PC-3 (cell line): ENCODE results near the gene APCDD1. TPM values are rescaled to one million over a fixed set of nuclear protein-coding genes. Genes with fewer than 3 reads are reported as not detected.

Experiments
- ATAC-seq: fragments of 200-7000 bp; cut with Tn5 transposase; 2 replicates; pipeline ENCODE4 v1.9.1; 2020; ENCODE audit warnings: mild to moderate bottlenecking, moderate library complexity
- BruUV-seq: library from RNA; stranded (reverse); fragments of 400-500 nt; replicated peaks from 2 replicates; lab custom pipeline; 2021; lab: Mats Ljungman, UMichigan
- CTCF ChIA-PET: fragments of 300-600 bp; sonication (Branson Sonifier 250); formaldehyde crosslinking; loops from one replicate; lab custom pipeline; 2022; ENCODE audit warnings: antibody characterized with exemption; lab: Charles Lee
- POLR2A ChIA-PET: fragments of 300-600 bp; sonication (Branson Sonifier 250); formaldehyde crosslinking; loops from one replicate; lab custom pipeline; 2022; ENCODE audit warnings: antibody characterized with exemption; ENCODE audit not compliant: unreplicated experiment; lab: Charles Lee
- DNase-seq: peaks from one replicate; pipeline ENCODE4 v3.0.0-alpha.2; 2015
- H2AFZ ChIP-seq: fragments of 300-600 bp; sonication (generic); 2 replicates; pipeline ENCODE4 v1.6.0; 2016; ENCODE audit warnings: antibody characterized with exemption, low read length
- H3F3A ChIP-seq: fragments of 300-600 bp; sonication (generic); one replicate; pipeline ENCODE4 v1.6.0; 2017; ENCODE audit warnings: antibody characterized with exemption, low read length, control low read depth, mild to moderate bottlenecking; ENCODE audit not compliant: unreplicated experiment
- H3K27ac ChIP-seq: fragments of 300-600 bp; sonication (generic); 2 replicates; pipeline ENCODE4 v1.5.1; 2016; ENCODE audit warnings: mild to moderate bottlenecking, low read length
- H3K27me3 ChIP-seq: fragments of 300-600 bp; sonication (generic); 2 replicates; pipeline ENCODE4 v1.6.1; 2016; ENCODE audit warnings: low read length, mixed read lengths
- H3K36me3 ChIP-seq: fragments of 300-600 bp; sonication (generic); 2 replicates; pipeline ENCODE4 v1.6.1; 2016; ENCODE audit warnings: low read depth, mixed run types, low read length, mixed read lengths
- H3K4me1 ChIP-seq: fragments of 300-600 bp; sonication (generic); 2 replicates; pipeline ENCODE4 v1.5.1; 2016; ENCODE audit warnings: low read length; ENCODE audit not compliant: insufficient read depth
- H3K4me2 ChIP-seq: fragments of 300-600 bp; sonication (generic); 2 replicates; pipeline ENCODE4 v1.6.0; 2016; ENCODE audit warnings: low read length
- H3K4me3 ChIP-seq: fragments of 300-600 bp; sonication (generic); 2 replicates; pipeline ENCODE4 v1.5.1; 2016; ENCODE audit warnings: mild to moderate bottlenecking, low read length, mixed read lengths
- H3K79me2 ChIP-seq: fragments of 300-600 bp; sonication (generic); 2 replicates; pipeline ENCODE4 v1.6.1; 2017; ENCODE audit warnings: low read length, mixed read lengths
- H3K9ac ChIP-seq: fragments of 300-600 bp; sonication (generic); 2 replicates; pipeline ENCODE4 v1.6.0; 2016; ENCODE audit warnings: mild to moderate bottlenecking, low read length
- H3K9me2 ChIP-seq: fragments of 300-600 bp; sonication (generic); replicated peaks from 2 replicates; pipeline ENCODE4 v1.6.1; 2016; ENCODE audit warnings: mixed run types, low read length, mixed read lengths
- H3K9me3 ChIP-seq: fragments of 300-600 bp; sonication (generic); 2 replicates; pipeline ENCODE4 v1.6.1; 2016; ENCODE audit warnings: low read length, mixed read lengths
- H4K20me1 ChIP-seq: fragments of 300-600 bp; sonication (generic); 2 replicates; pipeline ENCODE4 v1.6.1; 2016; ENCODE audit warnings: low read length, mixed read lengths
- EZH2 ChIP-seq: fragments of 300-600 bp; sonication (generic); IDR thresholded peaks from one replicate; pipeline ENCODE4 v1.6.1; 2017; ENCODE audit warnings: antibody characterized with exemption, mild to moderate bottlenecking, low read length; ENCODE audit not compliant: unreplicated experiment
- EZH2phosphoT487 ChIP-seq: fragments of 300-600 bp; sonication (generic); IDR thresholded peaks from 2 replicates; pipeline ENCODE4 v1.6.1; 2018; ENCODE audit warnings: mild to moderate bottlenecking, antibody characterized with exemption, low read length, borderline replicate concordance
- intact Hi-C: fragments of 100-400 bp; cut with micrococcal nuclease; formaldehyde crosslinking; loops from 2 replicates; pipeline ENCODE4 v1.9.0; 2023
- total RNA-seq: library from RNA; depleted of rRNA; stranded (reverse); fragments of >200 nt; gene quantifications from 2 replicates; pipeline ENCODE4 v1.2.3, GENCODE V29; 2014
- TF ChIP-seq, protein P1 (sequence below): fragments of 300-600 bp; sonication (generic); conservative IDR thresholded peaks from 2 replicates; pipeline ENCODE4 v1.5.1; 2017; ENCODE audit warnings: antibody characterized with exemption, low read depth, mild to moderate bottlenecking, low read length

APCDD1 gene
- total RNA-seq, 1 experiment from 2014 or later = not detected

DNA sequence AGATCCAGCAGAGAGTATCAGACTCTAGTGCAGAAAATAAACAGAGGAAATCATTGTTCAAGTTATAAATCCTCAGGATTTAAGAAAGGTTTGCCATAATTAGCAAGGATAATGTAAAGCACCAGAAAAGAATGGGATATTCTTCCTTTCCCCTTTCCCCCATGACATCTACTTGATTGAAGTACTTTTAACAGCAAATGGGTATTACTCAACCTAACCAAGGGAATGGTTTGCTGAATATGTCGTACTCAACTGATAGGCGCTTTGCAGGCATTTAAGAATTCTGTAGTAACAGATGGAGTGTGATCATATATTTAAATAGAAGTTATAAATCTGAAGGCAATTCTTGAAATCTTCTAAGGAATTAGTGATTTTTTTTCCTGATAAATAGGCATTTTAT lies 2.7 kb downstream of the APCDD1 start:
- Histone ChIP-seq H3K4me3 (no peak overlapping the region), H4K20me1 (no peaks in the 10 kb centered on the region), H3K9ac (no peak overlapping the region), H3F3A (no peaks in the 10 kb centered on the region), H3K9me2 (no peaks in the 10 kb centered on the region), H3K79me2 (no peaks in the 10 kb centered on the region), H3K4me2 (no peak overlapping the region), H3K27me3 (peaks cover 83% of the 10 kb centered on the region), H3K4me1 (no peaks in the 10 kb centered on the region), H3K27ac (no peak overlapping the region), H2AFZ (no peak overlapping the region), H3K36me3 (no peaks in the 10 kb centered on the region), H3K9me3 (no peaks in the 10 kb centered on the region)
- BruUV-seq = no TSS peak
- intact Hi-C loops = loop anchor here (10.0 kb wide), 1 partner anchor 58 kb away; no protein-coding TSS in a partner anchor
- TF ChIP-seq EZH2phosphoT487 (no peak), EZH2 (no peak)
- TF ChIP-seq, protein P1, sequence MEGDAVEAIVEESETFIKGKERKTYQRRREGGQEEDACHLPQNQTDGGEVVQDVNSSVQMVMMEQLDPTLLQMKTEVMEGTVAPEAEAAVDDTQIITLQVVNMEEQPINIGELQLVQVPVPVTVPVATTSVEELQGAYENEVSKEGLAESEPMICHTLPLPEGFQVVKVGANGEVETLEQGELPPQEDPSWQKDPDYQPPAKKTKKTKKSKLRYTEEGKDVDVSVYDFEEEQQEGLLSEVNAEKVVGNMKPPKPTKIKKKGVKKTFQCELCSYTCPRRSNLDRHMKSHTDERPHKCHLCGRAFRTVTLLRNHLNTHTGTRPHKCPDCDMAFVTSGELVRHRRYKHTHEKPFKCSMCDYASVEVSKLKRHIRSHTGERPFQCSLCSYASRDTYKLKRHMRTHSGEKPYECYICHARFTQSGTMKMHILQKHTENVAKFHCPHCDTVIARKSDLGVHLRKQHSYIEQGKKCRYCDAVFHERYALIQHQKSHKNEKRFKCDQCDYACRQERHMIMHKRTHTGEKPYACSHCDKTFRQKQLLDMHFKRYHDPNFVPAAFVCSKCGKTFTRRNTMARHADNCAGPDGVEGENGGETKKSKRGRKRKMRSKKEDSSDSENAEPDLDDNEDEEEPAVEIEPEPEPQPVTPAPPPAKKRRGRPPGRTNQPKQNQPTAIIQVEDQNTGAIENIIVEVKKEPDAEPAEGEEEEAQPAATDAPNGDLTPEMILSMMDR = no peak
- no peak for ATAC-seq
- ChIA-PET CTCF (no interaction called here), POLR2A (no interaction called here)
- DNase-seq = no peak

DNA sequence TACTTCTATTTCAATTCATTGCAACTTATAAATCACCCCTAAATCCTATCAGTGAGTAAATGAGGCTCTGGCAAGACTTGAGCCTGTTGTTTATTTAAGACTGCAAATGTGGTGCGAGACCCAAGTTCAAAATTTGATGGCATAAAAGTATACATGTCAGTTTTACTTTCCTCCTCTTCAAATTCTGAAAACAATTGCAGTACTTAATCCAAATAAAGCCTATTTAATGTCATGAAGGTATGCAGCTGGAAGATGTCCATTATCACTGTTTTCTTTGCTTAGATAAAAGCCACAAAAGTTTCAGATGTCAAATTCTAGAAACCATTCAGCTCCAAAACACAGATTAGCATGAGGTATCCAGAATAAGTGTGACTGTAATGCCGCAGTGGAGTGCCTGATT lies 3.3 kb downstream of the APCDD1 start:
- POLR2A ChIA-PET = no interaction called here
- no peaks in the 10 kb centered on the region for H3K36me3 ChIP-seq

DNA sequence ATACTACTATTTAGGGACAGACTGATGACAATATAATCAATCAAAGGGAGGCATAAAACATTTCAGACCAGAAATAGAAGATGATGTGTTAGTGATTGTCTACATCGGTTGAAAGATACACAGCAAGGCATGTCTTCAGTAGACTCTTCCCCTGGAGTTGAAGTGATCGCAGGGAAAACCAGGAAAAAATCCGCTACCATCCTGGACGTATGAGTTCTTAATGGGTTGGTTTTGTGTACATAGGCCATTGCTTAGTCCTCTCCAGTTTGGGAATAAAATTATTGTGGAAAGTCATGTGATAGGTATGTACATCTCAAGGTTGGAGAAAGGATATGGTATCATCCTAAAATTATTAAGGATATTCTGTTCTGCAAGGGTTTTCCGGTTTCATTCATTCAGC lies 4.3 kb downstream of the APCDD1 start:
- POLR2A ChIA-PET = no interaction called here

More for the DNA sequence above, 3.3 kb downstream of the APCDD1 start:
- Histone ChIP-seq H3F3A (no peaks in the 10 kb centered on the region), H3K9ac (no peak overlapping the region), H2AFZ (no peak overlapping the region), H3K27me3 (peaks cover 79% of the 10 kb centered on the region), H3K4me2 (no peak overlapping the region), H4K20me1 (no peaks in the 10 kb centered on the region), H3K9me2 (no peaks in the 10 kb centered on the region), H3K79me2 (no peaks in the 10 kb centered on the region), H3K4me1 (no peaks in the 10 kb centered on the region), H3K4me3 (no peak overlapping the region), H3K9me3 (no peaks in the 10 kb centered on the region), H3K27ac (no peak overlapping the region)
- no TSS peak for BruUV-seq
- no peak for DNase-seq
- intact Hi-C loops = loop anchor here (10.0 kb wide), 1 partner anchor 57 kb away; no protein-coding TSS in a partner anchor
- no peak for ATAC-seq
- CTCF ChIA-PET = no interaction called here
- TF ChIP-seq EZH2phosphoT487 = no peak
- TF ChIP-seq, protein P1 = no peak
- no peak for TF ChIP-seq EZH2

More for the DNA sequence above, 4.3 kb downstream of the APCDD1 start:
- TF ChIP-seq, protein P1 = no peak
- DNase-seq = no peak
- Histone ChIP-seq H3K27ac (no peak overlapping the region), H3K9me2 (no peaks in the 10 kb centered on the region), H3K36me3 (no peaks in the 10 kb centered on the region), H4K20me1 (no peaks in the 10 kb centered on the region), H3K79me2 (no peaks in the 10 kb centered on the region), H3F3A (no peaks in the 10 kb centered on the region), H3K9me3 (no peaks in the 10 kb centered on the region), H3K4me2 (no peak overlapping the region), H3K4me1 (no peaks in the 10 kb centered on the region), H3K4me3 (no peak overlapping the region), H2AFZ (no peak overlapping the region), H3K27me3 (peaks cover 79% of the 10 kb centered on the region), H3K9ac (no peak overlapping the region)
- CTCF ChIA-PET = no interaction called here
- no TSS peak for BruUV-seq
- no peak for ATAC-seq
- intact Hi-C loops = loop anchor here (10.0 kb wide), 1 partner anchor 56 kb away; no protein-coding TSS in a partner anchor
